ENCODE measurements around the gene ALDH2. TPM values are rescaled to one million over a fixed set of nuclear protein-coding genes. Genes with fewer than 3 reads are reported as not detected.
"Not testable (repeated sequence)": the region's sequence is repeated elsewhere in the genome, so short reads cannot be mapped to it uniquely, and the experiment has no call there.

ALDH2 gene
- total and polyA plus RNA-seq, 2 donors (not counting 1 experiment from before 2014, with no cell fraction given) = 7.0 to 22.3 TPM

DNA sequence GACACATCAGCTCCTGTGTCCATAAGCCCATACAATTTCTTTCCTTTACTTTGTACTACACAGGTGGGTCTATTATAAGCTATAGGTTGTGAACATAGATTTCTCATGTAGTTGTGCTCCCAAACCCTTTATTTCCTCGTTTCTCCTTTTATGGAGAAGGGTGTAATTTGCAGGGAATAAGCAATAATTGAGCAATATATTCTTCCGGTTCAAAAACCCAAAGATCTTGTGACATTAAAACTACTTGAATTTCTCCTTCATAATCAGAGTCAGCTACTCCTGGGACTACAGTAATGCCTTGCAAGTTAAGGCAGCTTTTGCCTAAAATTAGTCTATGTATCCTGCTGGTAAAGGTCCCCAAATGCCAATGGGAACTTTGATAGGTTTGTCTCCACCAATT, 56.2 kb downstream of the ALDH2 start:
- H2AFZ ChIP-seq (ENCODE audit: insufficient read depth, low read depth, low read length, poor library complexity, severe bottlenecking) = no peak overlapping the region
- H3K9me3 ChIP-seq (ENCODE audit: control extremely low read depth in 1 of 3, control insufficient read depth in 2 of 3, insufficient read depth in 1 of 3, low read length in 2 of 3) = no peaks in the 10 kb centered on the region
- intact Hi-C loops (cut with micrococcal nuclease) = no loop called here
- no peaks in the 10 kb centered on the region for H3K4me1 ChIP-seq (ENCODE audit: control insufficient read depth in 2 of 2, insufficient read depth in 2 of 2, low read length in 2 of 2)
- peaks cover 0 to 5% (median 0%) of the 10 kb centered on the region in 4 experiments for H3K27me3 ChIP-seq (replicated peaks in 1 of 4; ENCODE audit: control extremely low read depth in 1 of 4, control insufficient read depth in 3 of 4, insufficient read depth in 4 of 4, low read length in 3 of 4)
- H3K4me3 Mint-ChIP-seq = no peak overlapping the region
- H3K9ac ChIP-seq (ENCODE audit: low read length) = no peak overlapping the region
- H3K4me2 ChIP-seq (replicated peaks; ENCODE audit: low read depth, low read length, poor library complexity, severe bottlenecking) = no peak overlapping the region
- no peak overlapping the region for H3K27ac ChIP-seq (ENCODE audit: low read length in 2 of 2)
- ATAC-seq (ENCODE audit: low read depth) = no peak
- no peaks in the 10 kb centered on the region for H3K79me2 ChIP-seq (ENCODE audit: control insufficient read depth, insufficient read depth, low read length)
- DNase-seq = no peak
- H3K27ac Mint-ChIP-seq = no peak overlapping the region
- H4K20me1 ChIP-seq (ENCODE audit: control insufficient read depth, insufficient read depth, low read length, poor library complexity, severe bottlenecking) = no peaks in the 10 kb centered on the region
- ChIA-PET POLR2A (no interaction called here), CTCF (no interaction called here)
- H3K27me3 Mint-ChIP-seq = peaks cover 38% of the 10 kb centered on the region
- TF ChIP-seq, protein P1, sequence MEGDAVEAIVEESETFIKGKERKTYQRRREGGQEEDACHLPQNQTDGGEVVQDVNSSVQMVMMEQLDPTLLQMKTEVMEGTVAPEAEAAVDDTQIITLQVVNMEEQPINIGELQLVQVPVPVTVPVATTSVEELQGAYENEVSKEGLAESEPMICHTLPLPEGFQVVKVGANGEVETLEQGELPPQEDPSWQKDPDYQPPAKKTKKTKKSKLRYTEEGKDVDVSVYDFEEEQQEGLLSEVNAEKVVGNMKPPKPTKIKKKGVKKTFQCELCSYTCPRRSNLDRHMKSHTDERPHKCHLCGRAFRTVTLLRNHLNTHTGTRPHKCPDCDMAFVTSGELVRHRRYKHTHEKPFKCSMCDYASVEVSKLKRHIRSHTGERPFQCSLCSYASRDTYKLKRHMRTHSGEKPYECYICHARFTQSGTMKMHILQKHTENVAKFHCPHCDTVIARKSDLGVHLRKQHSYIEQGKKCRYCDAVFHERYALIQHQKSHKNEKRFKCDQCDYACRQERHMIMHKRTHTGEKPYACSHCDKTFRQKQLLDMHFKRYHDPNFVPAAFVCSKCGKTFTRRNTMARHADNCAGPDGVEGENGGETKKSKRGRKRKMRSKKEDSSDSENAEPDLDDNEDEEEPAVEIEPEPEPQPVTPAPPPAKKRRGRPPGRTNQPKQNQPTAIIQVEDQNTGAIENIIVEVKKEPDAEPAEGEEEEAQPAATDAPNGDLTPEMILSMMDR (IDR thresholded peaks at IDR 0.05) = no peak
- TF ChIP-seq EZH2 (IDR thresholded peaks at IDR 0.05; ENCODE audit: borderline replicate concordance, insufficient read depth, low read depth, low read length, poor library complexity, severe bottlenecking) = no peak
- H3K36me3 ChIP-seq (replicated peaks in 1 of 2; ENCODE audit: control extremely low read depth in 1 of 2, control insufficient read depth in 1 of 2, extremely low read depth in 1 of 2, insufficient read depth in 2 of 2, low read length in 1 of 2) = no peaks in the 10 kb centered on the region
- WGBS (ENCODE audit: insufficient coverage) = no CpG with 5 or more reads among the region's 2 CpGs
- no peaks in the 10 kb centered on the region for H3K4me1 Mint-ChIP-seq
- no peaks in the 10 kb centered on the region for H3K9me3 Mint-ChIP-seq (ENCODE audit: insufficient read depth)
- no peak overlapping the region for H3K4me3 ChIP-seq (ENCODE audit: control extremely low read depth in 1 of 5, extremely low read depth in 1 of 5, insufficient read depth in 1 of 5, low read depth in 2 of 5, low read length in 4 of 5)

DNA sequence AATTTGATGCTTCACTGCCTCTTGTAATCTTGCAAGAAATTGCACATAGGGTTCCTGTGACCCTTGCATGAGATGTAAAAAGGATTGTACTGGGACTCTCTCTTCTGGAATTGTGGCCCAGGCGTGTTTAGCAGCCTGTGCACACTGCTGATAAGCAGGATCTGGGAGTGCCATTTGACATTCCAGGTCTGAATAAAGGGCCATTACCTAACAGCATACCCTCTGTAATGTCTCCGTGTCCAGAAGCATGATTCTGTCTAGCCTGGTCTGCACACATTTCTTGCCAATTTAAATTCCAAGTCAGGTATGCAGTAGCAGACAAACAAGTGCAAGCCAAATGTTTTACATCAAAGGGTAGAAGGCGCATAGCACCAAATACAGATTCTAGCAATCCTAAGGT, 57.2 kb downstream of the ALDH2 start:
- ChIA-PET POLR2A (no interaction called here), CTCF (no interaction called here)
- Histone ChIP-seq H3K4me2 (replicated peaks; ENCODE audit: low read depth, low read length, poor library complexity, severe bottlenecking) (no peak overlapping the region), H3K4me3 (ENCODE audit: control extremely low read depth in 1 of 5, extremely low read depth in 1 of 5, insufficient read depth in 1 of 5, low read depth in 2 of 5, low read length in 4 of 5) (no peak overlapping the region), H3K36me3 (replicated peaks in 1 of 2; ENCODE audit: control extremely low read depth in 1 of 2, control insufficient read depth in 1 of 2, extremely low read depth in 1 of 2, insufficient read depth in 2 of 2, low read length in 1 of 2) (no peaks in the 10 kb centered on the region), H3K4me1 (ENCODE audit: control insufficient read depth in 2 of 2, insufficient read depth in 2 of 2, low read length in 2 of 2) (no peaks in the 10 kb centered on the region), H3K9ac (ENCODE audit: low read length) (no peak overlapping the region), H3K9me3 (ENCODE audit: control extremely low read depth in 1 of 3, control insufficient read depth in 2 of 3, insufficient read depth in 1 of 3, low read length in 2 of 3) (peaks cover 0 to 4% (median 0%) of the 10 kb centered on the region in 3 donors), H3K27ac (ENCODE audit: low read length in 2 of 2) (no peak overlapping the region), H4K20me1 (ENCODE audit: control insufficient read depth, insufficient read depth, low read length, poor library complexity, severe bottlenecking) (no peaks in the 10 kb centered on the region), H3K79me2 (ENCODE audit: control insufficient read depth, insufficient read depth, low read length) (no peaks in the 10 kb centered on the region), H2AFZ (ENCODE audit: insufficient read depth, low read depth, low read length, poor library complexity, severe bottlenecking) (no peak overlapping the region), H3K27me3 (replicated peaks in 1 of 4; ENCODE audit: control extremely low read depth in 1 of 4, control insufficient read depth in 3 of 4, insufficient read depth in 4 of 4, low read length in 3 of 4) (peaks cover 0 to 5% (median 0%) of the 10 kb centered on the region in 4 experiments)
- DNase-seq = no peak
- Mint-ChIP-seq H3K27me3 (peaks cover 33% of the 10 kb centered on the region), H3K4me3 (no peak overlapping the region), H3K9me3 (ENCODE audit: insufficient read depth) (no peaks in the 10 kb centered on the region), H3K4me1 (no peaks in the 10 kb centered on the region), H3K27ac (no peak overlapping the region)
- ATAC-seq (ENCODE audit: low read depth) = no peak
- WGBS (ENCODE audit: insufficient coverage) = 88% methylated on average over 2 of the region's 3 CpGs
- intact Hi-C loops (cut with micrococcal nuclease) = no loop called here
- no peak for TF ChIP-seq EZH2 (IDR thresholded peaks at IDR 0.05; ENCODE audit: borderline replicate concordance, insufficient read depth, low read depth, low read length, poor library complexity, severe bottlenecking)
- TF ChIP-seq, protein P1 (IDR thresholded peaks at IDR 0.05) = no peak

GRCh38 chr12:111824312-111824711, 57.6 kb downstream of the ALDH2 start:
- H3K4me1 ChIP-seq (ENCODE audit: control insufficient read depth in 2 of 2, insufficient read depth in 2 of 2, low read length in 2 of 2); H3K4me2 ChIP-seq (replicated peaks; ENCODE audit: low read depth, low read length, poor library complexity, severe bottlenecking); H3K36me3 ChIP-seq (replicated peaks in 1 of 2; ENCODE audit: control extremely low read depth in 1 of 2, control insufficient read depth in 1 of 2, extremely low read depth in 1 of 2, insufficient read depth in 2 of 2, low read length in 1 of 2); H4K20me1 ChIP-seq (ENCODE audit: control insufficient read depth, insufficient read depth, low read length, poor library complexity, severe bottlenecking); ATAC-seq (ENCODE audit: low read depth); H3K9ac ChIP-seq (ENCODE audit: low read length); H3K9me3 Mint-ChIP-seq (ENCODE audit: insufficient read depth); POLR2A ChIA-PET; CTCF ChIA-PET; H3K27ac Mint-ChIP-seq; H3K79me2 ChIP-seq (ENCODE audit: control insufficient read depth, insufficient read depth, low read length); H3K27me3 ChIP-seq (replicated peaks in 1 of 4; ENCODE audit: control extremely low read depth in 1 of 4, control insufficient read depth in 3 of 4, insufficient read depth in 4 of 4, low read length in 3 of 4); intact Hi-C loops (cut with micrococcal nuclease); H3K4me3 ChIP-seq (ENCODE audit: control extremely low read depth in 1 of 5, extremely low read depth in 1 of 5, insufficient read depth in 1 of 5, low read depth in 2 of 5, low read length in 4 of 5); H3K4me1 Mint-ChIP-seq; H3K9me3 ChIP-seq (ENCODE audit: control extremely low read depth in 1 of 3, control insufficient read depth in 2 of 3, insufficient read depth in 1 of 3, low read length in 2 of 3); H2AFZ ChIP-seq (ENCODE audit: insufficient read depth, low read depth, low read length, poor library complexity, severe bottlenecking); H3K27ac ChIP-seq (ENCODE audit: low read length in 2 of 2); H3K4me3 Mint-ChIP-seq; DNase-seq: not testable (repeated sequence)
- no CpG with 5 or more reads among the region's 4 CpGs for WGBS (ENCODE audit: insufficient coverage)
- peaks cover 33% of the 10 kb centered on the region for H3K27me3 Mint-ChIP-seq

All from B cell (primary cell).